HUES48 (cell line): ENCODE data around the gene SNTG2.

ENCODE experiments used
- H3K27ac ChIP-seq: one replicate; pipeline ENCODE4 v1.7.0; 2013; ENCODE audit warnings: low read depth, low read length, inconsistent platforms
- H3K27me3 ChIP-seq: 2 replicates; pipeline ENCODE4 v1.6.1; 2013; ENCODE audit warnings: mild to moderate bottlenecking, low read length; ENCODE audit not compliant: control insufficient read depth, insufficient read depth
- H3K36me3 ChIP-seq: 2 replicates; pipeline ENCODE4 v1.6.1; 2013; ENCODE audit warnings: low read length; ENCODE audit not compliant: control insufficient read depth, insufficient read depth
- H3K4me1 ChIP-seq: 2 replicates; pipeline ENCODE4 v1.6.1; 2013; ENCODE audit warnings: mild to moderate bottlenecking, low read length; ENCODE audit not compliant: control insufficient read depth, insufficient read depth
- H3K4me3 ChIP-seq: 2 replicates; pipeline ENCODE4 v1.5.1; 2013; ENCODE audit warnings: mild to moderate bottlenecking, low read depth, low read length
- H3K9ac ChIP-seq: 2 replicates; pipeline ENCODE4 v1.6.1; 2013; ENCODE audit warnings: mild to moderate bottlenecking, low read depth, low read length, moderate library complexity
- H3K9me3 ChIP-seq: 2 replicates; pipeline ENCODE4 v1.6.1; 2013; ENCODE audit warnings: low read length; ENCODE audit not compliant: control insufficient read depth, insufficient read depth

SNTG2 gene

DNA sequence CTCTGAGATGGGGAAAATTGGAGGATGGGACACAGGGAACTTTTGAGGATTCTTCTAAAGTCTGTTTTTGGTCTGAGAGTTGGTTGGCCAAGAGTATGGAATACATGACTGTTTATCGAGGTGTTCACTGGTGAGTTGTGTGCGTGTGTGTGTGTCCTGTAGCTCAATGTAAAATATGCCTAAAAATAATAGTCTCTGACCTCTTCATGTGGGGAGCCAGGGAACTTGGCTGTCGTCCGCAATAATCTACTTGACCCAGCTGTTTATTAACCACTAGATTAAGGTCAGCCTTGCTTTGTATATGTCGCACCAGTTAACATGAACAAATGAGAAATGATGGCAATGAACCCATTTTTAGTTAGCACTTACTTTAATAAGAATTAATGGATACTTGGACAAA lies 285.2 kb downstream of the SNTG2 start:
- Histone ChIP-seq H3K4me1 (peaks cover 3% of the 10 kb centered on the region; the same call in 1 of the 2 replicates), H3K27ac (no peak overlapping the region), H3K9ac (no peak overlapping the region), H3K4me3 (no peak overlapping the region), H3K9me3 (no peaks in the 10 kb centered on the region; the same call in 1 of the 2 replicates), H3K27me3 (no peaks in the 10 kb centered on the region), H3K36me3 (no peaks in the 10 kb centered on the region)

DNA sequence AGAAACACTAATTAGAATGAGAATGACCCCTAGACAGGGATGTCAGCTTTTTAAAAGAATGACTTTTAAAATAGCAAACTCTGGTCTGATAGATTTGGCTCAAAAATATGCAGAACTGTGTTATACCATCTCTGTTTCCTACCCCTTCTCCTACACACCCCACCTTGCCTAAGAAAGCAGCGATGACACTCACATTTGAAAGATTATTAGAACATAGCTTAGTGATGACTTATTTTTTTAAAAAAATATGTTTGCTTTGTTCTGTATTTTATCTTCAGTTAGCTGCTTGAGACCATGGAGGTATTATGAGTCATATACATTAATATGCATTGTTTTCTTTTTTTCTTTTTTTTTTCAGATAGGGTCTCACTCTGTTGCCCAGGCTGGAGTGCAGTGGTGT lies 286.0 kb downstream of the SNTG2 start:
- Histone ChIP-seq H3K36me3 (no peaks in the 10 kb centered on the region), H3K27ac (no peak overlapping the region), H3K4me1 (peaks cover 3% of the 10 kb centered on the region; the same call in 1 of the 2 replicates), H3K9ac (no peak overlapping the region), H3K4me3 (no peak overlapping the region), H3K27me3 (no peaks in the 10 kb centered on the region), H3K9me3 (no peaks in the 10 kb centered on the region)

DNA sequence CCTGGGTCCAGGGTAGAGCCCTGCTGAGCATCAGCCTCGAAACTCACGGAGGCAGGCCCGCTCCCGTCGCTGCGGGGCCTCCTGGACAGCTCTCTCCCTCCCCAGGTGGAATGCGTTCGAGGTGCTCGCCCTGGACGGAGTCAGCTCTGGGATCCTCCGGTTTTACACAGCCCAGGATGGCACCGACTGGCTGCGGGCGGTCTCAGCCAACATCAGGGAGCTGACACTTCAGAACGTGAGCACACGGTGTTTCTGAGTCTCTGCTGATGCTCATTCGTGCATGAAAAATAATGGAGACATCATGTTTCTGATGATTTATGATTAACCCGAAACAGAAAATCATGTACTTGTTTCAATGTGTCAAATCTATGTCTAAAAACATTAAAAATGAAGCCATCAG lies 287.1 kb downstream of the SNTG2 start:
- Histone ChIP-seq H3K27ac (no peak overlapping the region), H3K9ac (no peak overlapping the region)

DNA sequence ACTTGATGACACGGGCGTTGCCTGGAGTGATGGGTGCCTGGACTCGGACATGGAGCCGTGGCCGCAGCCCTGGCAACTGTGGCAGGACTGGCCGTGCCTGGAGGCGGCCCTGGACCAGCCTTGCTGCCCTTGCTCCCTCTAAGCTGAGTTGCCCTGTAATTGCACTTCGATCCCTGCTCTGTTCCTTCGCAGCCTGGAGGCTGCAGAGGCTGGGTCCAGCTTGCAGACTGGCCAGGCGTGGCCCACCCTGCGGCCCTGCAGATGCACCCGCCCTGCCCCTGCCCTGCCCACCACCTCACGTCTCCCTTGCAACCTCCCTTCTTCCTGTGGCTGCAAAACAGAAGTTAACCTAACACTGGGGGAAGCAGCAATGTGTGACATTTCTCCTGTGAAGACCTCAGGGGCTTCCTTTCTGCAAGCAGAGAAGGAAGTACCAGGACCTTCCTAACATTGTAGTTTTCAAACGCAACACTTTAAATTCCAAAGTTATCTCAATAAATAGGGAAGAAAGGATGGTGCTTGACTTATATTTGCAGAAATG lies 288.0 kb downstream of the SNTG2 start:
- no peaks in the 10 kb centered on the region for H3K36me3 ChIP-seq
- H3K27ac ChIP-seq: no peak overlapping the region
- no peak overlapping the region for H3K9ac ChIP-seq
- H3K4me3 ChIP-seq: no peak overlapping the region
- no peaks in the 10 kb centered on the region for H3K27me3 ChIP-seq
- peaks cover 3% of the 10 kb centered on the region; the same call in 1 of the 2 replicates for H3K4me1 ChIP-seq
- no peaks in the 10 kb centered on the region for H3K9me3 ChIP-seq

More for the DNA sequence above, 287.1 kb downstream of the SNTG2 start:
- no peak overlapping the region for H3K4me3 ChIP-seq
- no peaks in the 10 kb centered on the region for H3K36me3 ChIP-seq
- H3K4me1 ChIP-seq: peaks cover 3% of the 10 kb centered on the region; the same call in 1 of the 2 replicates
- H3K9me3 ChIP-seq: no peaks in the 10 kb centered on the region
- H3K27me3 ChIP-seq: no peaks in the 10 kb centered on the region

DNA sequence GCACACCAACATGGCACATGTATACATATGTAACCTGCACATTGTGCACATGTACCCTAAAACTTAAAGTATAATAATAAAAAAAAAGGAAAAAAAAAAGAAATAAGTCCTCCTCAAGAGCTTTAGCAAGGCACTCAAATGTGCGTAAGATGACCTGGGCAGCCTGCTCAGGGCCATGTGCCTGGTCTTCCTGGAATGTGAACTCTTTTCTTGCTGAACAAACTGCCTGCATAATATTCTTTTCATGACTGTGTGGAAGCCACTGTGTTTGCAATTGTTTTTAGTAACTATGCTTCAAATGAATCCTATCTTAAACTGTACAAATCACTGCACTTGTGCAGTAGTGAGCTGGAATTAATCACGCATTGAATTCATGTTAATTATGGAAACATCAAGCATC lies 294.5 kb downstream of the SNTG2 start:
- no peak overlapping the region for H3K9ac ChIP-seq
- no peak overlapping the region for H3K27ac ChIP-seq
- no peaks in the 10 kb centered on the region for H3K4me1 ChIP-seq
- no peaks in the 10 kb centered on the region for H3K9me3 ChIP-seq
- no peaks in the 10 kb centered on the region for H3K36me3 ChIP-seq
- no peaks in the 10 kb centered on the region for H3K27me3 ChIP-seq
- no peak overlapping the region for H3K4me3 ChIP-seq

DNA sequence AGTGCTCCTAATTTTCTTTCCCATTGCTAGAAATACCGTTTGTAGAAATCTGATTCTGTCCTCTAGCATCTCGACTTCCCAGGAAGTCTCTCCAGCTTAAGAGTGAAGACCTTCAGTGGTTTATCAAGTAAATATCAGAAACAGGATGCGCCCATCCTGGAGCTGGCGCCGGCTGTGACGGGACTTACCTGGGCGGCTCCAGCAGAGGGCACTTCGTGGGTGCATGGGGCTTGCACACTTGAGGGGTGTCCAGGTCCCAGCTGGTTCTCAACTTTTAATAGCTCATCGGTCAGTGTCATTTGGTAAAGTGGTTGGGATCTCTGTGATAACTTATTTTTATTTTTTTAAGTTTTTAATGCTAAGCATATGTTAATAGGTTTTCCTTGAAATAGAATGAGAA lies 295.6 kb downstream of the SNTG2 start:
- Histone ChIP-seq H3K9ac (no peak overlapping the region), H3K9me3 (no peaks in the 10 kb centered on the region), H3K27me3 (no peaks in the 10 kb centered on the region), H3K4me3 (no peak overlapping the region), H3K4me1 (no peaks in the 10 kb centered on the region), H3K27ac (no peak overlapping the region), H3K36me3 (no peaks in the 10 kb centered on the region)

DNA sequence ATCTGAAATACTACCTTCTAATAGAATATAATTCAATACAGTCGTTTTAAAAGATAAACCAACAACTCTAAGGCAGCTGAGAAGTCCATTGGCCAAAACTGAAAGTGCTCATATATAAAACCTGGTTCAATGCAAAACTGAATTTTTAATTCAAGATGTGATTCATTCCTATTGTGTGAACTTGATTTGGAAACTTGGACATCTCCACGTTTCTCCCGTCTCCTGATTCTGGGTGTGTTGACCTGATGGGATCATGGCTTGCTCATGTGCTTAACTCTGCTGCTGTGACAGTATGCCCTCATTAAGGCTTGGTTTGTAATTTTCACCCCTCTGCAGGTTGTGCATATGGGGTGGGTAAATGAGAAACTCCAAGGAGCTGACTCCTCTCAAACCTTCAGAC lies 296.3 kb downstream of the SNTG2 start:
- H3K27ac ChIP-seq: no peak overlapping the region
- H3K27me3 ChIP-seq: no peaks in the 10 kb centered on the region
- no peak overlapping the region for H3K4me3 ChIP-seq
- H3K36me3 ChIP-seq: no peaks in the 10 kb centered on the region
- no peak overlapping the region for H3K9ac ChIP-seq
- no peaks in the 10 kb centered on the region for H3K4me1 ChIP-seq
- no peaks in the 10 kb centered on the region for H3K9me3 ChIP-seq

DNA sequence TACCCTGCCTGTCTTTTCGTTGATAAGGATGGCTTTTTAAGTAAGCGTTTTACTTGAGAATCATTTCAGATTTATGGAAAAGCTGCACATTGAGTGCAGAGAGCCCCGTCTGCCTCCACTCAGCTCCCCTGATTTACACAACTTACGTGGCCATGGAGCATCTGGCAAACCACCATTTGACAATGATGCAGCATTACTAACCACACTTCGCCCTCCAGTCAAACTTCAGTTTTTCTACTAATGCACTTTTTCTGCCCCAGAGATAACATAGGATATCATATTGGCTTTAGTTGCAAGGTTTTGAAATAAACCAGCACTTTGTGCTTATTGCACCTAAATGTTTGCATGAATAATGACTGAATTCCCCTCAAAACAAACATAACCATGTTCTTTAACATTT lies 297.5 kb downstream of the SNTG2 start:
- Histone ChIP-seq H3K9ac (no peak overlapping the region), H3K4me3 (no peak overlapping the region), H3K9me3 (no peaks in the 10 kb centered on the region), H3K4me1 (no peaks in the 10 kb centered on the region), H3K27me3 (no peaks in the 10 kb centered on the region), H3K27ac (no peak overlapping the region), H3K36me3 (no peaks in the 10 kb centered on the region)

DNA sequence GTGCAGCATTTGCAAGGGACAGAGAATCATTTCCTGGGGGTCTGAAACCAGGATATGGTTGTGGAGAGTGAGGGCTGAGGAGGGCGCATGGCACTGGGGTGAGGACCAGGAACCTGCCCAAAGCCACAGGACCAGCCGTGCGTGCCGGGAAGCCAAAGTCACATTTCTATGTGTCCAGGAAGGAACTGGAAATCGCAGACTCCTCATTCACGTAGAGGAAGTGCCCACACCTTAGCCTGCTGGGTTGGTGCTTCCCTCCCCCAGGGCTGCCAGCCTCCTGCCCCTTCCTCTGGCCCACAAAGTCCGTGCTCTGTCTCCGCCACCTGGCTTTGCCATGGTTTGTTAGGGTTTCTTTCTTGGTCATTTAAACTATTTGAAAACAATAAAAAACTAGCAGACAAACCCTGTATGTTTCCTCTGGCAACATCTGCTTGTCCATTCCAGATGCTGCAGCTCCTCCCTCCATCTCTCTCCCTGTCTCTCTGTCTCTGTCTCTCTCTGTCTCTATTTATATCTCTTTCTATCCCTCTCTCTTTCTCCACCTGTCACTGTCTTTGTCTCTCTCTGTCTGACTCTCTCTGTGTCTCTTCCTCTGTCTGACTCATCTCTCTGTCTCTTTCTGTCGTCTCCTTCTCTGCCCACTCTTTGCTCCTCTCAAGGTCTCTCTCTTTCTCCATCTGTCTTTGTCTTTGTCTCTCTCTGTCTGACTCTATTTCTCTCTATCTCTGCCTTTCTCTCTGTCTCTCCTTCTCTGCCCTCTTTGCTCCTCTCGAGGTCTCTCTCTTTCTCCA lies 299.4 kb downstream of the SNTG2 start:
- no peaks in the 10 kb centered on the region for H3K27me3 ChIP-seq
- H3K36me3 ChIP-seq: no peaks in the 10 kb centered on the region
- H3K9me3 ChIP-seq: no peaks in the 10 kb centered on the region
- H3K9ac ChIP-seq: no peak overlapping the region
- no peaks in the 10 kb centered on the region for H3K4me1 ChIP-seq
- no peak overlapping the region for H3K27ac ChIP-seq
- no peak overlapping the region for H3K4me3 ChIP-seq

DNA sequence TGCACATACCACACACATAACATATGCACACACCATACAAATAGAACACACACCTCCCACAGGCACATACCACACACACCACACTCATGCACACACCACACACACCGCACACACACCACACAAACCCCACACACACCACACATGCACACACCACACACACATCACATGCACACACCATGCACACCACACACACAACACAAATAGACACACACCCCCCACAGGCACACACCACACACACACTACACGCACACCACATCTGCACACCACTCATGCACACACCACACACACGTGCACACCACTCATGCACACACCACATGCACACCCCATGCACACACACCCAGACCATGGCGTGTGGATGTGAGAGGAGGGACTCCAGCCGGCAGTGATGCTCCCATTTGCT lies 300.9 kb downstream of the SNTG2 start:
- Histone ChIP-seq H3K27me3 (no peaks in the 10 kb centered on the region), H3K9me3 (no peaks in the 10 kb centered on the region), H3K36me3 (no peaks in the 10 kb centered on the region), H3K4me3 (no peak overlapping the region), H3K4me1 (no peaks in the 10 kb centered on the region), H3K9ac (no peak overlapping the region), H3K27ac (no peak overlapping the region)

DNA sequence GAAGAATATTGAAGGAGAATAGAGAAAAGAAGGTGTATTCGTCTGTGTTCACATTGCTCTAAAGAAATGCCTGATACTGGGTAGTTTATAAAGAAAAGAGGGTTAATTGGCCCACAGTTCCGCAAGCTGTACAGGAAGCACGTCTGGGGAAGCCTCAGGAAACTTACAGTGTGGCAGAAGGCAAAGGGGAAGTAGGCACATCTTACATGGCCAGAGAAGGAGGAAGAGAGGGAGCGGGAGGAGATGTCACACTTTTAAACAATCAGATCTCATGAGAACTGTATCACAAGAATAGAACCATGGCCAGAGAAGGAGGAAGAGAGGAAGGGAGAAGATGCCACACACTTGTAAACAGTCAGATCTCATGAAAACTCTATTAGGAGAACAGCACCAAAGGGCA lies 303.0 kb downstream of the SNTG2 start:
- H3K27ac ChIP-seq: no peak overlapping the region
- H3K9ac ChIP-seq: no peak overlapping the region
- no peaks in the 10 kb centered on the region for H3K36me3 ChIP-seq
- H3K9me3 ChIP-seq: no peaks in the 10 kb centered on the region
- H3K4me3 ChIP-seq: no peak overlapping the region
- H3K4me1 ChIP-seq: no peaks in the 10 kb centered on the region
- H3K27me3 ChIP-seq: no peaks in the 10 kb centered on the region
